Epithelial cell of esophagus (primary cell): ENCODE data around the gene KNOP1.
A peak's percentile ranks its signal among the peaks of the same experiment; 100 is the strongest.

Source experiments
- DNase-seq: peaks from one replicate; pipeline ENCODE4 v3.0.0; 2010; ENCODE audit warnings: low read depth
- H3K4me3 ChIP-seq: 2 replicates; pipeline ENCODE4 v1.5.1; 2011; ENCODE audit warnings: mild to moderate bottlenecking, low read length, control low read depth
- CTCF ChIP-seq: IDR thresholded peaks from 2 replicates; pipeline ENCODE4 v1.5.1; 2011; ENCODE audit warnings: low read depth, mild to moderate bottlenecking, low read length, control low read depth, inconsistent platforms; ENCODE audit not compliant: insufficient read depth; ENCODE audit errors: missing control alignments

KNOP1 gene

DNA sequence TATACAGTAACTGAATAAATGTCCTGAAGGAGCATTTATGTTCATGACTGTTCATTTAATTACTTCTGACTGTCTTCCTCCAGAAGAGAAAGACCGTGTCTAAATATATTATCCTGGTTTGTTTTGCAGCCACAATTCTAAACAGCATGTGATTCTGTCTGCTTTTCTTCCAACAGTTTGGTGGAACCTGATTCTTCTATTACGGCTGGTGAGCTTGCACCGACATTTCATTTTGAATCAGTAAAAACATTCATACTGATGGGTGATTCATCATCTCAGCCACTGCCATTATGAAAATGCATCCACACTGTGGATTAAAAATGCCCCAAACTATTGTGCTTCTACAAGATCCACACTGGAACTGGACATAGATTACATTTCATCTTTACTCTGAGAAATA lies 16.9 kb downstream of the KNOP1 start:
- no peak for TF ChIP-seq CTCF
- DNase-seq: no peak

GRCh38 chr16:19700319-19700781 lies 17.7 kb downstream of the KNOP1 start:
- DNase-seq: peak; percentile 71
- TF ChIP-seq CTCF: no peak
- H3K4me3 ChIP-seq: no peak overlapping the region

More for the DNA sequence above, 16.9 kb downstream of the KNOP1 start:
- no peak overlapping the region for H3K4me3 ChIP-seq

- no peak for DNase-seq
- no peak for TF ChIP-seq CTCF
- H3K4me3 ChIP-seq: no peak overlapping the region
Measured at GRCh38 chr16:19699472-19699871, 18.6 kb downstream of the KNOP1 start.

DNA sequence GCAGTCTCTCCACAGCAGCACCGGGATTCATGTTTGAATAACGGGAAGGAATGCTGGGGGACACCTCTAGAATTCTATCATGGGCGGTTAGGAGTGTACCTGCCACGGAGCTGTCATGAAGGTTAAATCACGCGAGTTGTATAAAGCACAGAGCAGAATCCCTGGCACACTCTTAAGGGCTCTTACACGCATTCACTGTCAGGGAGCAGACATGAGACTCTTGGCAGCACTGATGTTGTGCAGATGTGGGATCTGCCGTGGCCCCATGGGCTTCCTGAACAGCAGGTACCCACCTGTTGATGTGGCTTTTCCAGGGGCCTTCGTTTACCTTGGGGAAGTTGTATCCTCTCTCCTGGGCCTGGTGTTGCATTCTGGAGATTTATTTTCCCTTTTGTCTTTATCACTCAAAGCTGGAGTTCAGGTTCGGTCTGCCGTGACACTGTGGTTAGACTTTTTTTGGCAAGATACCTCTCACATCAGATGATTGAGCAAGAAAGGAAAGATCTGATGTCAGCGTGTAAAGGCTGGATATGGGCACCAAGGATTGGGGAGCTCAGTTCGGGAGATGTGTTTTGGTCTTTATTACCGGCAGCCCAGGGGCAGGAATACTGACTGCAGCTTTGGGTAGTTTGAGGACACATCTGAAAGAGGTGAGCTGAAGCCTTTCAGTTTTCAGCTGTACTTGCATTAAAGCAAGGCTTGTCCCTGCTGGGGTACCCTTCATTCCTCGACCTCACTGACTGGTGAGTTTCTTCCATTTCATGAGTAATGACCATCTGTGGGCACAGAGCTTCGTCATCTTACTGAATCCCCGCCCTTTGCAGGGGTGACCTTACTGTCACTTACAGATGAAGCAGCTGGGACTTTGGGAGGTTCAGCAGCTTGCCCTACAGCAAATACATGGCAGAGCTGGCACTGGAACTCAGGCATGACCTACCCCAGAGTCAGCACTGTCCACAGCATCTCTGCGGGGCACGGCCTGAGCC lies 19.3 kb downstream of the KNOP1 start:
- no peak overlapping the region for H3K4me3 ChIP-seq
- DNase-seq: peak; percentile 26
- TF ChIP-seq CTCF: no peak

DNA sequence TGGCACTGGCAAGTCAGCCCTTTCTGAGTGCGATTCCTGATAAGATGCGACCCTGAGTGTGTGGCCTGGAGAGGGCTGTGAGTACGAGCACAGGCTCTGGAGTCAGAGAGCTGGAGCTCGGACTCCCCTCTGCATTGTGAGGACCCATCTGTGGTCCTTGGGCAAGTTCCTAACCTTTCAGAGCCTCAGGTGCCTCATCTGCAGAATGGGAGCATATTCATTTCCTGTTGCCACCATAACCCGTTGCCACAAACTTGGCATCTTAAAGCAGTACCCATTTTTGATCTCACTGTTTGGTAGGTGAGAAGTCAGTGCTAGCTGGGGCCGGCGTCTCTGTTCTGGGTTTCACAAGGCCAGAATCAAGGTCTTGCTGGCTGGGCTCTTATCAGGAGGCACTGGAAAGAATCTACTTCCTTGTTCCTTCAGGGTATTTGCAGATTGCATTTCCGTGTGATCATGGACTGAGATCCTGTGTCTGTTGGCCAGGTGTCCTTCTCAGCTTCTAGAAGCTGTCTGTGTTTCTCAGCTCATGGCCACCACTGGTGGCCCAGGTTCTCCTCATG lies 20.2 kb downstream of the KNOP1 start:
- no peak for DNase-seq
- TF ChIP-seq CTCF: no peak
- H3K4me3 ChIP-seq: no peak overlapping the region

GRCh38 chr16:19696961-19697360 lies 21.1 kb downstream of the KNOP1 start:
- no peak overlapping the region for H3K4me3 ChIP-seq
- TF ChIP-seq CTCF: no peak
- DNase-seq: no peak
